HG03108 (cell line): ENCODE measurements around the gene CARD6.
"Not testable (repeated sequence)": the region's sequence is repeated elsewhere in the genome, so short reads cannot be mapped to it uniquely, and the experiment has no call there.

ENCODE experiments used
- ATAC-seq: cut with Tn5 transposase; IDR thresholded peaks from one replicate; pipeline ENCODE4 v1.9.1; 2021; ENCODE audit warnings: moderate library complexity; ENCODE audit not compliant: unreplicated experiment

CARD6 gene, protein sequence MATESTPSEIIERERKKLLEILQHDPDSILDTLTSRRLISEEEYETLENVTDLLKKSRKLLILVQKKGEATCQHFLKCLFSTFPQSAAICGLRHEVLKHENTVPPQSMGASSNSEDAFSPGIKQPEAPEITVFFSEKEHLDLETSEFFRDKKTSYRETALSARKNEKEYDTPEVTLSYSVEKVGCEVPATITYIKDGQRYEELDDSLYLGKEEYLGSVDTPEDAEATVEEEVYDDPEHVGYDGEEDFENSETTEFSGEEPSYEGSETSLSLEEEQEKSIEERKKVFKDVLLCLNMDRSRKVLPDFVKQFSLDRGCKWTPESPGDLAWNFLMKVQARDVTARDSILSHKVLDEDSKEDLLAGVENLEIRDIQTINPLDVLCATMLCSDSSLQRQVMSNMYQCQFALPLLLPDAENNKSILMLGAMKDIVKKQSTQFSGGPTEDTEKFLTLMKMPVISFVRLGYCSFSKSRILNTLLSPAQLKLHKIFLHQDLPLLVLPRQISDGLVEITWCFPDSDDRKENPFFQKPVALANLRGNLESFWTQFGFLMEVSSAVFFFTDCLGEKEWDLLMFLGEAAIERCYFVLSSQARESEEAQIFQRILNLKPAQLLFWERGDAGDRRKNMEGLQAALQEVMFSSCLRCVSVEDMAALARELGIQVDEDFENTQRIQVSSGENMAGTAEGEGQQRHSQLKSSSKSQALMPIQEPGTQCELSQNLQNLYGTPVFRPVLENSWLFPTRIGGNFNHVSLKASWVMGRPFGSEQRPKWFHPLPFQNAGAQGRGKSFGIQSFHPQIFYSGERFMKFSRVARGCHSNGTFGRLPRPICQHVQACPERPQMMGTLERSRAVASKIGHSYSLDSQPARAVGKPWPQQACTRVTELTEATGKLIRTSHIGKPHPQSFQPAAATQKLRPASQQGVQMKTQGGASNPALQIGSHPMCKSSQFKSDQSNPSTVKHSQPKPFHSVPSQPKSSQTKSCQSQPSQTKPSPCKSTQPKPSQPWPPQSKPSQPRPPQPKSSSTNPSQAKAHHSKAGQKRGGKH

GRCh38 chr5:40841068-40841805 is at the start of gene CARD6:
CARD6 (plus strand) TSS chr5:40841367; CDS start chr5:40841383, 16 bp downstream.
- ATAC-seq = no peak

- ATAC-seq = no peak
Measured at GRCh38 chr5:40791715-40792139, 49.4 kb upstream of the CARD6 start.

- ATAC-seq = not testable (repeated sequence)
Measured at GRCh38 chr5:40792691-40793090, 48.5 kb upstream of the CARD6 start.

DNA sequence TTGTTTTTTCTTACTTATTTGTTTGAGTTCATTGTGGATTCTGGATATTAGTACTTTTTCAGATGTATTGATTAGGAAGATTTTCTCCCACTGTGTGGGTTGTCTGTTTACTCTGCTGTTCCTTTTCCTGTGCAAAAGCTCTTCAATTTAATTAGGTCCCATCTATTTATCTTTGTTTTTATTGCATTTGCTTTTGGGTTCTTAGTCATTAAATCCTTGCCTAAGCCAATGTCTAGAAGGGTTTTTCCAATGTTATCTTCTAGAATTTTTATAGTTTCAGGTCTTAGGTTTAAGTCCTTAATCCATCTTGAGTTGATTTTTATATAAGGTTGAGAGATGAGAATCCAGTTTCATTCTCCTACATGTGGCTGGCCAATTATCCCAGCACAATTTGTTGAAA is 46.8 kb upstream of the CARD6 start:
- not testable (repeated sequence) for ATAC-seq

DNA sequence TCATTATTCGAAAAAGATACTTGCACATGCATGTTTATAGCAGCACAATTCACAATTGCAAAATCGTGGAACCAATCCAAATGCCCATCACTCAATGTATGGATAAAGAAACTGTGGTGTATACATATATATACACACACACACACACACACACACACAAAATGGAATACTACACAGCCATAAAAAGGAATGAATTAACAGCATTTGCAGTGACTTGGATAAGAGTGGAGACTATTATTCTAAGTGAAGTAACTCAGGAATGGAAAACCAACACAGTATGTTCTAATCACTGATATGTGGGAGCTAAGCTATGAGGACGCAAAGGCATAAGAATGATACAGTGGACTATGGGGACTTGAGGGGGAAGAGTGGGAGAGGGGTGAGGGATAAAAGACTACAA is 46.3 kb upstream of the CARD6 start:
- ATAC-seq = not testable (repeated sequence)

DNA sequence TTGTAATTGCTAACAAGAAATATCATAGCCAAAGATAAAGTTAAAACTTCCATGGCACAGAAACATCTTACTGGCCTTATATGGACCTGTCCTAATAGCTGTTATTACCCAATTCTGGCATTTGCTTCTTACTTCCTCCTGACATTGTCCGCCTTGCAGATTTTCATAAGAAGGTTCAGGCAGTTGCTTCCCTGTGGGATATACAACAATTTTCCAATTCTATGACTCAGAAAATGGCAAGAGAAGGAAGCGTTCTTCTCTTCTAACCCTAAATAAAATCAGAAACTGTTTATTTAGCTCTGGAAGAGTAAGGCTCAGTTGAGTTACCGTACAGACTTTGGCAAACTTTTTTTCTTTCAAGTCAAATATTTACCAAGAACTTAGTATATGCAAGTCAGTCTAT is 44.7 kb upstream of the CARD6 start:
- no peak for ATAC-seq

GRCh38 chr5:40797273-40798011 is 43.7 kb upstream of the CARD6 start:
- peak; percentile 35 for ATAC-seq

DNA sequence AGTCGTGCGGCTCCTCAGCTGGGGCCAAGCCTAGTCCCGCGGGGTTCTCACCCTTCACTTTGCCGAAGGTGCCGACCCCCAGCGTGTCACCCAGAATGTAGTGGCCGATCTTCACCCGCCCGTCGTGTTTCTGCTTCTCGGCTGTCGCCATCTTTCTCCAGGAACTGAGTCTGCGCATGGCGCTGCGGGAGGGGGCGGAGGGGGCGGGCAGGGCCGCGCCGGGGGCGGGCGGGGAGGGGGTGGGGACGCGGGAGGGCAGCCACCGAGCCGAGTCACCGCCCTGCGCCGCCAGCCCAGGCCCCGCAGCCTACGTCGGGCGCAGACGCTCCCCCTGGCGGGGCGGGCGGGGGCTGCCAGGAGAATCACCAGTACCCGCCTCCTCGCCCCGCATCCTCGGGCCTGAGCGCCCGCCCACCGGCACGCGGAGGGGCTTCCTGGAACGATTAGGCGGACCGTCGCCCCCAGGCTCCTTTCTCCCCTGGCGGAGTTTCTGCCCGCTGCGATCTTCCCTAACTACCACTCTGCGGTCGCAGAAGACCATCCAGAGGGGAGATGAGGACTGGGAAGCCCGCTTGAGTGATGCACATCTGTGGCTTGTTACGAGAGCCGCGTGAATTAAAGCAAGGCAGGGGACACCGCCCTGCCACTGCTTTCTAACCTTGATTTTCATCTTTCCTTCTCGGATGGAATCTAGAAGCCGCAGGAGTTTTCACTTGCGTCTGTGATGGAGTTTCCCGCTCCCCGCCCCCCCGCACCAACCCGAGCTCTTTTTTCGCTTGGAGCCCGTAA is 43.0 kb upstream of the CARD6 start, which contains the start of gene PRKAA1:
Gene PRKAA1 (minus strand): TSS at position 363 of the 789 bp plus-strand sequence. CDS start 185 bp downstream, at position 178.
- ATAC-seq = peak; percentile 96

DNA sequence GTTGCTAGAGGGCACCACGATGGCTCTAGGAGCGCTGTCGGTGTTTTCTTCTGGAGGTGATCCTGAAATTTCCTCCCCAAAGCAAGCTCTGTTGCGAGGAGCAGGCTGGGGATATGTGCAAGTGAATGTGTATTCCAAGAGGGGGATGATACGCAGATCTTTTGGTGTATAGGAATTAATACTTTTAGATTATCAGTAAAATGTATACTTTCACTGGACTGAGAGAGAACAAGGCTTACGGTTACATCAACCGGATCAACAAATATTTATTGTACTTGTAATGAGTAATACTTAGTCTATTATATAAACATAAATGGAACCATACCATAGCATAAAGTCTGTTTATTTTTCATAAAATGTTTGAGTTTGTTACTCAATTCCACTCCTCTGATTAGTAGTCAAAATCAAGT is 42.4 kb upstream of the CARD6 start:
- no peak for ATAC-seq

DNA sequence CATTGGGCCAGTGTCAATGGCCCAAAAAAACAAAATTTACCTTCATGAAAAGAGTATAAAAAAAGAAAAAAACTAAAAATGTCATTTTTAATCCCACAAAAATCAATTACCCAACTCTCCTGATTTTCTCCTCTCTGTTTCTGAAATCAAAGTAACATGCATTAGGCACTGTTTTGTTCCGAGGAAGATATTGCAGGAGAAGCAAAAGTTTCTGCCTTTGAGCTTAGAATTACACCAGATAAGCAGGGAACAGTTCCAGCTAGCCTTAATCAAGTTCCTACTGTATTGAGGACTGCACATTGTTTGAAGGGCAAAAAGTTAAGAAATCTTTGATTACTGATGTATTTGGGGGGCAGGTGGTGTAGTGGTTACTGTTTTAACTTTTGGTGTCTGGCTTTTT is 41.9 kb upstream of the CARD6 start:
- no peak for ATAC-seq

DNA sequence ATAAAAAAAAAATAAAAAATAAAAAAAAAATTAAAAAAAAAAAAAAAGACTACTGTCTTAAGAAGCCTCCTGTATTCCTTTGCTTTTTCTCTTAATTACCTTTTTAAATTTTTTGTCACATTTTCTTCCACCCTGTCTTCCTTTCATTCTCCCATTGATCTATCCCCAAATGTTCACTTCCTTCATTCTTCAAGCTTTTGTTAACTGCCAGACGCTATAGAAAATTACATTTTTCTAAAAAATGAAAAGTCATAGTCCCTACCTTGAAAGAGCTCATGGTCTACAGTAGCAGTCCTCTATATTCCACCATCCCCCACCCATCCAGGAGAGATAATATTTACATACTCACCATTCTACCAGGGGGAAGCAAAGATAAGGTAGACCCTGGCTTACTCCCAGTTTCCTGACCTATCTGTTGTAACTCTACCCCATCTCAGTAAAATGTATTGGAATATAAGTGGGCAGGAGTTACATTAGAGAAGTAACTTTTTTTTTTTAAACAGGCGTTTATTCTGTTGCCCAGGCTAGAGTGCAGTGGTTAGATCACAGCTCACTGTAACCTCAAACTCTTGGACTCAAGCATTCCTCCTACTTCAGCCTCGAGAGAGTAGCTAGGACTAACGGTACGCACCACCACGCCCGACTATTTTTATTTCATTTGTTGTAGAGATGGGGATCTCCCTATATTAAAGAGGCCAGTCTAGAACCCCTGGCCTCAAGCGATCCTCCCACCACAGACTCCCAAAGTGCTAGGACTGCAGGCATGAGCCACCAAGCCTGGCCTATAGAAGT is 39.2 kb upstream of the CARD6 start:
- ATAC-seq = no peak

DNA sequence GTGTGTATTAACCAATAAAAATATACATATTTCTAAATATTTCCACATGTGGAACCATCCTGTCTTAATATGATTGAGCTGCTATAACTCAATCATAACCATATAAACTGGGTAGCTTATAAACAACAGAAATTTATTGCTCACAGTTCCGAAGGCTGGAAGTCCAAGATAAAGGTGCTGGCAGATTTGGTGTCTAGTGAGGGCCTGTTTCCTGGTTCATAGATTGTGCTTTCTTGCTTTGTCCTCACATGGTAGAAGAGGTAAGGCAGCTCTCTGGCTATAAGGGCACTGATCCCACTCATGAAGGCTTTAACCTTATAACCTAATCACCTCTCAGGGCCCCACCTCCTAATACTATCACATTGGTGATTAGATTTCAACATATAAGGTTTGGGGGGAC is 29.0 kb upstream of the CARD6 start:
- ATAC-seq = no peak

DNA sequence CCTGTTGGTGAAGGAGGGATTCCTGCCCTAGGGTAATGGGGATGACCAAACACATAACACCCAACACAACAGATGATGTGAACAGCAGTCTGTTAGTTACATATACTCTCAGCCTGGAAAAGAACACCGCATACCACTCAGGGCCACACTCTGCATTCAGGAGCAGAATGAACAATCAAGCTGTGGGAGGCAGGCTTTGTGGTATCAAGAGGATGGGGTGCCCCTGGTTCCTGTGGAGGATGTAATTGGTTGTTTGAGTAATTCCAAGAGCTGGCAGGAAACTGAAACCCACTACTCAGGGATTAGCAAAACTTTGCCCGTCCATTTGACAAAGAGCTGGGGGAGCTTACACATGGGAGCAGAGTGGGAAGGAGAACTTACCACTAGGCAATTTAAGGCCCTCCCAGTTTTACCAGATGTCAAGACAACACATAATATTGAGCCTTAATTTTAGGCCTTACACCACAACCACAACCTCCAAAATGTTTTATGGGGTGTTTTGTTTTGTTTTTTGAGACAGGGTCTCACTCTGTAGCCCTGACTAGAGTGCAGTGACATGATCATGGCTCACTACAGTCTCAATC is 27.4 kb upstream of the CARD6 start:
- no peak for ATAC-seq

DNA sequence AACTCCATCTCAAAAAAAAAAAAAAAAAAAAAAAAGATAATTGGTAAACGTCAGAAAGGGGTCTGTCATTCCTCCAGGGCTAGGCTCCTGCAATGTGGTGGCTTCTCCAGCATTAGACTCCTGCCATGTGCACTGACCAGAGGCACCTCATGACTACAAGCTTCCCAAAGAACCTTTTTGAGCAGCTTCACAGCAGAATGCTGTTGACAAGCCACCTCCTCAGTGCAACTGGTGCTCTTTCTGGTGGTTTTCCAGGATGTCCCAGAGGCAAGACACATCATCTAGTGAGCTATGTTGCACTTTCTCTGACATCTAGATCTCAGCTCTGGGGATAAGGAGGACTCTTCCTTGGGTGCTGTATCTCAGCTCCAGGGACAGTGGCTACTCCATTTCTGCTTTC is 17.7 kb upstream of the CARD6 start:
- no peak for ATAC-seq

GRCh38 chr5:40825461-40826043 is 15.6 kb upstream of the CARD6 start:
- not testable (repeated sequence) for ATAC-seq

GRCh38 chr5:40826489-40827187 is 14.5 kb upstream of the CARD6 start:
- ATAC-seq = no peak
